IPS-18a (cell line): ENCODE results near the gene HEPN1.
A peak's percentile ranks its signal among the peaks of the same experiment; 100 is the strongest.

Experiments used
- H3K27ac ChIP-seq: one replicate; pipeline ENCODE4 v1.5.1; 2013; ENCODE audit warnings: low read length
- H3K27me3 ChIP-seq: one replicate; pipeline ENCODE4 v1.6.1; 2013; ENCODE audit warnings: mild to moderate bottlenecking, low read length; ENCODE audit not compliant: control insufficient read depth, insufficient read depth
- H3K36me3 ChIP-seq: one replicate; pipeline ENCODE4 v1.6.1; 2013; ENCODE audit warnings: low read depth, low read length; ENCODE audit not compliant: control insufficient read depth
- H3K4me1 ChIP-seq: one replicate; pipeline ENCODE4 v1.6.1; 2013; ENCODE audit warnings: low read depth, low read length; ENCODE audit not compliant: control insufficient read depth
- H3K4me3 ChIP-seq: one replicate; pipeline ENCODE4 v1.5.1; 2013; ENCODE audit warnings: low read length
- H3K9ac ChIP-seq: one replicate; pipeline ENCODE4 v1.6.1; 2013; ENCODE audit warnings: mild to moderate bottlenecking, low read length, moderate library complexity
- H3K9me3 ChIP-seq: one replicate; pipeline ENCODE4 v1.6.1; 2013; ENCODE audit warnings: low read depth, low read length; ENCODE audit not compliant: control insufficient read depth

Gene HEPN1

GRCh38 chr11:124918950-124919349 lies at the start of gene HEPN1:
TSS of gene HEPN1 (plus strand) at chr11:124919250.
- no peak within 1 kb of the TSS for H3K4me3 ChIP-seq
- peaks cover 58% of the 10 kb centered on the region for H3K27me3 ChIP-seq
- H3K27ac ChIP-seq, result no peak within 1 kb of the TSS
- H3K9me3 ChIP-seq, result no peaks in the 10 kb centered on the region
- H3K9ac ChIP-seq, result no peak within 1 kb of the TSS
- H3K36me3 ChIP-seq, result no peaks in the 10 kb centered on the region
- no peaks in the 10 kb centered on the region for H3K4me1 ChIP-seq

- no peak overlapping the region for H3K9ac ChIP-seq
- no peaks in the 10 kb centered on the region for H3K36me3 ChIP-seq
- no peak overlapping the region for H3K27ac ChIP-seq
- peak overlapping the region; percentile 22 for H3K4me3 ChIP-seq
- H3K27me3 ChIP-seq, result peaks cover 99% of the 10 kb centered on the region
- peaks cover 8% of the 10 kb centered on the region for H3K4me1 ChIP-seq
- H3K9me3 ChIP-seq, result no peaks in the 10 kb centered on the region
Observed at GRCh38 chr11:124869331-124869730, 49.7 kb upstream of the HEPN1 start.

GRCh38 chr11:124869856-124870387 lies 49.1 kb upstream of the HEPN1 start:
- Histone ChIP-seq H3K27me3 (peaks cover 99% of the 10 kb centered on the region), H3K4me3 (no peak overlapping the region), H3K36me3 (no peaks in the 10 kb centered on the region), H3K4me1 (peaks cover 8% of the 10 kb centered on the region), H3K27ac (no peak overlapping the region), H3K9ac (no peak overlapping the region), H3K9me3 (no peaks in the 10 kb centered on the region)

- Histone ChIP-seq H3K4me3 (no peak overlapping the region), H3K9ac (no peak overlapping the region), H3K4me1 (peaks cover 8% of the 10 kb centered on the region), H3K27me3 (peaks cover 99% of the 10 kb centered on the region), H3K27ac (no peak overlapping the region), H3K9me3 (no peaks in the 10 kb centered on the region), H3K36me3 (no peaks in the 10 kb centered on the region)
Observed at GRCh38 chr11:124870430-124870829, 48.6 kb upstream of the HEPN1 start.

- H3K9me3 ChIP-seq, result no peaks in the 10 kb centered on the region
- H3K4me1 ChIP-seq, result peaks cover 13% of the 10 kb centered on the region
- no peak overlapping the region for H3K27ac ChIP-seq
- H3K9ac ChIP-seq, result no peak overlapping the region
- H3K27me3 ChIP-seq, result peaks cover 85% of the 10 kb centered on the region
- H3K36me3 ChIP-seq, result no peaks in the 10 kb centered on the region
- H3K4me3 ChIP-seq, result no peak overlapping the region
Observed at GRCh38 chr11:124872280-124872679, 46.8 kb upstream of the HEPN1 start.

GRCh38 chr11:124872741-124873140 lies 46.3 kb upstream of the HEPN1 start:
- Histone ChIP-seq H3K9ac (no peak overlapping the region), H3K4me1 (peaks cover 13% of the 10 kb centered on the region), H3K4me3 (no peak overlapping the region), H3K9me3 (no peaks in the 10 kb centered on the region), H3K36me3 (no peaks in the 10 kb centered on the region), H3K27ac (no peak overlapping the region), H3K27me3 (peaks cover 80% of the 10 kb centered on the region)

GRCh38 chr11:124873951-124874350 lies 45.1 kb upstream of the HEPN1 start:
- H3K27me3 ChIP-seq, result peaks cover 68% of the 10 kb centered on the region
- no peak overlapping the region for H3K9ac ChIP-seq
- peaks cover 12% of the 10 kb centered on the region for H3K4me1 ChIP-seq
- H3K27ac ChIP-seq, result no peak overlapping the region
- no peak overlapping the region for H3K4me3 ChIP-seq
- H3K36me3 ChIP-seq, result no peaks in the 10 kb centered on the region
- H3K9me3 ChIP-seq, result no peaks in the 10 kb centered on the region

- no peak overlapping the region for H3K27ac ChIP-seq
- H3K9ac ChIP-seq, result no peak overlapping the region
- H3K27me3 ChIP-seq, result peaks cover 60% of the 10 kb centered on the region
- no peaks in the 10 kb centered on the region for H3K9me3 ChIP-seq
- no peak overlapping the region for H3K4me3 ChIP-seq
- no peaks in the 10 kb centered on the region for H3K36me3 ChIP-seq
- peaks cover 10% of the 10 kb centered on the region for H3K4me1 ChIP-seq
Observed at GRCh38 chr11:124874571-124875255, 44.3 kb upstream of the HEPN1 start.

- Histone ChIP-seq H3K36me3 (no peaks in the 10 kb centered on the region), H3K27me3 (peaks cover 53% of the 10 kb centered on the region), H3K4me1 (peaks cover 10% of the 10 kb centered on the region), H3K9ac (no peak overlapping the region), H3K4me3 (peak overlapping the region; percentile 77), H3K27ac (no peak overlapping the region), H3K9me3 (no peaks in the 10 kb centered on the region)
Observed at GRCh38 chr11:124875401-124875800, 43.6 kb upstream of the HEPN1 start.

GRCh38 chr11:124875943-124876817 lies 42.9 kb upstream of the HEPN1 start:
- Histone ChIP-seq H3K9ac (peak overlapping the region; percentile 65), H3K4me3 (peak overlapping the region; percentile 77), H3K27ac (peak overlapping the region; percentile 54), H3K9me3 (no peaks in the 10 kb centered on the region), H3K36me3 (no peaks in the 10 kb centered on the region), H3K4me1 (peaks cover 10% of the 10 kb centered on the region), H3K27me3 (peaks cover 46% of the 10 kb centered on the region)

- Histone ChIP-seq H3K4me1 (peaks cover 10% of the 10 kb centered on the region), H3K27ac (no peak overlapping the region), H3K9ac (peak overlapping the region; percentile 65), H3K36me3 (no peaks in the 10 kb centered on the region), H3K27me3 (peaks cover 37% of the 10 kb centered on the region), H3K9me3 (no peaks in the 10 kb centered on the region), H3K4me3 (peak overlapping the region; percentile 77)
Observed at GRCh38 chr11:124876818-124877630, 42.0 kb upstream of the HEPN1 start.
